MG63 (cell line): ENCODE data around the gene TOB1. TPM values are rescaled to one million over a fixed set of nuclear protein-coding genes. Genes with fewer than 3 reads are reported as not detected.
A peak's percentile ranks its signal among the peaks of the same experiment; 100 is the strongest.

Experiments used
- DNase-seq: peaks from one replicate; pipeline ENCODE4 v3.0.0-alpha.2; 2020
- H3K27me3 ChIP-seq: fragments of 250-450 bp; sonication (Bioruptor Pico); 2 replicates; pipeline ENCODE4 v1.5.1; 2020; ENCODE audit warnings: mild to moderate bottlenecking, moderate library complexity
- H3K36me3 ChIP-seq: fragments of 250-450 bp; sonication (Bioruptor Pico); 2 replicates; pipeline ENCODE4 v1.5.1; 2020; ENCODE audit warnings: mild to moderate bottlenecking, moderate library complexity
- H3K4me3 ChIP-seq: fragments of 250-450 bp; sonication (Bioruptor Pico); 2 replicates; pipeline ENCODE4 v1.5.1; 2020; ENCODE audit warnings: mild to moderate bottlenecking, moderate library complexity
- H3K9me3 ChIP-seq: fragments of 250-450 bp; sonication (Bioruptor Pico); 2 replicates; pipeline ENCODE4 v1.5.1; 2020; ENCODE audit warnings: mild to moderate bottlenecking, moderate library complexity
- total RNA-seq: library from RNA; depleted of rRNA; stranded (reverse); fragments of >200 nt; shearing (Covaris generic); gene quantifications from 2 replicates; pipeline ENCODE4 v1.2.3, GENCODE V29; 2014; ENCODE audit warnings: low replicate concordance; rRNA removed

TOB1 gene, protein sequence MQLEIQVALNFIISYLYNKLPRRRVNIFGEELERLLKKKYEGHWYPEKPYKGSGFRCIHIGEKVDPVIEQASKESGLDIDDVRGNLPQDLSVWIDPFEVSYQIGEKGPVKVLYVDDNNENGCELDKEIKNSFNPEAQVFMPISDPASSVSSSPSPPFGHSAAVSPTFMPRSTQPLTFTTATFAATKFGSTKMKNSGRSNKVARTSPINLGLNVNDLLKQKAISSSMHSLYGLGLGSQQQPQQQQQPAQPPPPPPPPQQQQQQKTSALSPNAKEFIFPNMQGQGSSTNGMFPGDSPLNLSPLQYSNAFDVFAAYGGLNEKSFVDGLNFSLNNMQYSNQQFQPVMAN
- total RNA-seq, result 16.0 and 17.5 TPM in 2 replicates

DNA sequence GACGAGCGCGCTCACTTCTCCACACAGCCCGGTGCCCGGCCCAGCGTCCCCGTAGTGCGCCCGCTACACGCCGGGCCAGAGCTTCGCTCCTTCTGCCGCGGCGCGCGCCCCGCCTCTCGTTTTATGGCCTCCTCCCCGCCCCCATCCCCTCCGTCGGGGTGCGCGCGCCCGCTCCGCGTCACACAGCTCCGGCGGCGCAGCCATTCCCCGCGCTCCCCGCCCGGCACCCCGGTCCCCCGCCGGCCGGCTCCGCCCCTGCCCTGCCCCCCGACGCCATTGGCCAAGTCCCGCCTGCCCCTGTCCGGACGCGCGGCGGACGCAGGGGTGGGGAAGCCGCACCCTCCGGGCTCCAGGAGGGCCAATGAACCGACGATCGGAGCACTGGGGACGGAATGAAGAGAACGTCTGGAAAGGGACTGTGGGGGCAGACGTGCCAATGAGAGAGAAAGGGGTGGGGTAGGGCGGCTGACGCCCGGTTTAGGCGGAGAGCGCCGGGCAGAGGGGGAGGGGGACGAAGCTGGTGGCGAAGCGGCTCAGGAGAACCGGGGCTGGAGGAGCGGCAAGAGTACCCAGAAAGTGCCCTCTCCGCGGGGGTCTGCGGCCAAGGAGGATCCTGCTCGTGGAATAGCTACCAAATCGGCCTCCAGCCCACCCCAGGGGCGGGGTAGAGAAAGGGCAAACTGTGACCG, at the start of gene TOB1:
TOB1 (minus strand) TSS at position 94 of the 689 bp plus-strand sequence. CDS start 2,337 bp downstream, outside the sequence.
- Histone ChIP-seq H3K27me3 (no peaks in the 10 kb centered on the region), H3K9me3 (no peaks in the 10 kb centered on the region), H3K36me3 (peaks cover 29% of the 10 kb centered on the region), H3K4me3 (peak within 1 kb of the TSS; percentile 64)
- DNase-seq, result peak; percentile 98

DNA sequence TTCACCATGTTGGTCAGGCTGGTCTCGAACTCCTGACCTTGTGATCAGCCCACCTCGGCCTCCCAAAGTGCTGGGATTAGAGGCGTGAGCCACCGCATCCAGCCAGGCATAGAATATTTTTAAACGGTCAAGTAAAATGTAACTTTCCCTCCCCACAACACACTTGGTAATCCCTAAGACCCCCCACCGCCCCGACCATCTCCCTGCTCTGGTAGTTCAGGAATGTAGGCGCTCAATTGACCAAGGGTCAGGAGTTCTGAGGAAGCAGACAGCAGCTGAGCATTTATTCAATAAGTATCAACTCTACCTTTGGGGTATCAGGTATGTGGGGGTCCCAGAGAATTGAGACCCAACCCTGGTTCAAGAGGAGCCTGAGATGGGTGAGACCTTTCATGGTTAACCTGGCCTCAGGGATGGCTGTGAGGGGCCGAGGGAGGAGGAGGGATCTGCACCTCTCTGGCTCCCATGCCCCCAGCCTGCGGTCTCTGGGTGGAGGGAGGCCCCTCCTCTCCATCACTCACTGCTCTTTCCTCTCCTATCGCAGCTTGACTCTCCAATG, 48.4 kb upstream of the TOB1 start:
- no peak overlapping the region for H3K4me3 ChIP-seq
- no peaks in the 10 kb centered on the region for H3K27me3 ChIP-seq
- no peaks in the 10 kb centered on the region for H3K9me3 ChIP-seq
- no peaks in the 10 kb centered on the region for H3K36me3 ChIP-seq
- no peak for DNase-seq

DNA sequence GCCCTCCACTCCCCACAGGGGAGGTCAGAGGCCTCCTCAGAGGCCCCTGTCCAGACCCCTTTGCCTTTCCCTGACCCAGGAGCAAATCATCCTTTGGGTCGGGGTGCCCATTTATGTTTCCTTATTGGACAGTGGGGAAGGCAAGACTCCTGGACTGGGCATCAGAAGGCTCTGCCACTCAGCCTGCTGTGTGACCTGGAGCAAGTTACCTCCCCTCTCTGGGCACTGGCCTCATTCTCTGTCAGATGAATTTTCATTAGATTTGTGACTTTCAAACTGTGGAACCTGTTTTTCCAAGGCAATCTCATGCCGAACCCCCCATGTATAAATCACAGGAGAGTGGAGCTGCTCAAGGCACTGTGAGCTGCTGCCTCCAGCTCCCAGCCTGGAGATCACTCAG, 47.0 kb upstream of the TOB1 start:
- H3K36me3 ChIP-seq, result no peaks in the 10 kb centered on the region
- H3K27me3 ChIP-seq, result no peaks in the 10 kb centered on the region
- no peak overlapping the region for H3K4me3 ChIP-seq
- H3K9me3 ChIP-seq, result no peaks in the 10 kb centered on the region
- DNase-seq, result no peak

DNA sequence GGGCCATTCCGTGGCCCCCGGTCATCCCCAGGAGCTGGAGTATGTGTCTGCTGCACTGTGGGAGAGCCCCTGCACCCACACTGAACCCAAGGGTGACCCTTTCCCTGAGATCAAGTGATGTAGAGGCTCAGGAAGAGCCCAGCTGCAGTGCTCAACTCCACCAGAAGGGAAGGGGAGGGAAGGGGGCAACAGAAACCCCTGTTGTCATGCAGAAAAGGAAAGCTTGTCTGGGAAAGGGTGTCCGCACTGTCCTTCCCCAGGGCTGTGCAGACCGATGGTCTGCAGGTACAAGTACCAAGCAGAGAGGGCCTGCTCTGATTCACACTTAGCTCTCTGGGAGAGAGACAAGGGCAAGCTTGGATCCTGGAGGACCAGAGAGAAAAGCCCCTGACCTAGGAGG, 45.7 kb upstream of the TOB1 start:
- no peak overlapping the region for H3K4me3 ChIP-seq
- DNase-seq, result no peak
- H3K27me3 ChIP-seq, result no peaks in the 10 kb centered on the region
- H3K9me3 ChIP-seq, result no peaks in the 10 kb centered on the region
- no peaks in the 10 kb centered on the region for H3K36me3 ChIP-seq

DNA sequence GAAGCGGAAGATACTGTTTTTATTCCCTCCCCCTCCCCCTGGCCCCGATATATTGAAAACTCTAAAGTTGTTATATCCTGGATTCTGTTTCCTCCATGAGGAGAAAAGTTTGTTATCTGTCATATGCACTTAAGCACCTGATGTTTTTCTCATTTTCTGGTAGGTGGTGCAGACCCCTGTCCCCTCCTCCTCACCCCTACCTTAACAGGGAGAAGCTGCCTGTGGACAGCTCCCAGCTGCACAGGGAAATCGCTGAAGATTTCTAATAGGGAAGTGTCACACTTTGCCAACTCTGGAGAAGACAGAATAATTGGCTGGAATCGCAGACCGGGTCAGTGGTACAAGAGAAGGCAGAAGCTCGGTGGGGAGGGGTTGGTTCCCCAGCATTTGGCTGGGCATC, 45.3 kb upstream of the TOB1 start:
- DNase-seq, result no peak
- H3K9me3 ChIP-seq, result no peaks in the 10 kb centered on the region
- no peak overlapping the region for H3K4me3 ChIP-seq
- no peaks in the 10 kb centered on the region for H3K36me3 ChIP-seq
- H3K27me3 ChIP-seq, result no peaks in the 10 kb centered on the region

DNA sequence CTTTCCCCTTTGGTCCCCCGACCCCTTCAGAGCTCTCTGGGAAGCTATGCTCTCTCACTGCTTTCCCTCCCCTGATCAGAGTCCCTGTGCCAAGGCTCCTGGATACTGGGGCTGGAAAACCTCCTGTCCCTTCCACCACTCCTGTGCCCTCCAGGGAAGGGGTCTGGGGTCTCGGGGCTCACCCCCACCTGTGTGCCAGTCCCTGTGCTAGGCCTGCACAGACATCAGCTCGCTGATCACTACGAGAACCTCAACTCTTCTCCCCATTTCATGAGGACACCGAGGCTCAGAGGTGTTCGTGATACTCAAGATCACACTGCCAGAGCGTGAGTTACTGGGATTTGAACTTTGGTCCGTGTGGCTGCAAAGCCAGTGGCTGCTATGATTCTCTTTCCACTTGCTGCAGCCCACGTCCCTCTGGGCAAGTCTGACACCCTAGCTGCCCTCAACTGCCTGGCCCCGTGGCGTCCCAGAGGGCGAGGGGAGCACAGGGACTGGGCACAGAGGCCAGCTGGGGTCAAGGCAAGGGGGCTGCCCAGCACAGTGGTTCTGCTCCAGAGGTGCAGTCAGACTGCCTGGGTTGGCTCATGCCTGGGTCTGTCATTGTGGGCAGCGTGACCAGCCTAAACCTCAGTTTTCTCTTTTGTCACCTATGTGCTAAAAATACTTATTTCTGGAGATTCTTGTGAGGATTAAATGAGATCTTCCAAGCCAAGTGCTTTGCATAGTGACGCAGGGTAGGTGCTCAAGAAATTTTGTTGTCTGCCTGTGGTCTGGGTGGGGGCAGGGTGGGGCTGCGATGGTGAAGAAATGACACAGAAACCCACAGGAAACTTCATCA, 43.8 kb upstream of the TOB1 start:
- Histone ChIP-seq H3K27me3 (no peaks in the 10 kb centered on the region), H3K36me3 (no peaks in the 10 kb centered on the region), H3K9me3 (no peaks in the 10 kb centered on the region), H3K4me3 (no peak overlapping the region)
- no peak for DNase-seq

DNA sequence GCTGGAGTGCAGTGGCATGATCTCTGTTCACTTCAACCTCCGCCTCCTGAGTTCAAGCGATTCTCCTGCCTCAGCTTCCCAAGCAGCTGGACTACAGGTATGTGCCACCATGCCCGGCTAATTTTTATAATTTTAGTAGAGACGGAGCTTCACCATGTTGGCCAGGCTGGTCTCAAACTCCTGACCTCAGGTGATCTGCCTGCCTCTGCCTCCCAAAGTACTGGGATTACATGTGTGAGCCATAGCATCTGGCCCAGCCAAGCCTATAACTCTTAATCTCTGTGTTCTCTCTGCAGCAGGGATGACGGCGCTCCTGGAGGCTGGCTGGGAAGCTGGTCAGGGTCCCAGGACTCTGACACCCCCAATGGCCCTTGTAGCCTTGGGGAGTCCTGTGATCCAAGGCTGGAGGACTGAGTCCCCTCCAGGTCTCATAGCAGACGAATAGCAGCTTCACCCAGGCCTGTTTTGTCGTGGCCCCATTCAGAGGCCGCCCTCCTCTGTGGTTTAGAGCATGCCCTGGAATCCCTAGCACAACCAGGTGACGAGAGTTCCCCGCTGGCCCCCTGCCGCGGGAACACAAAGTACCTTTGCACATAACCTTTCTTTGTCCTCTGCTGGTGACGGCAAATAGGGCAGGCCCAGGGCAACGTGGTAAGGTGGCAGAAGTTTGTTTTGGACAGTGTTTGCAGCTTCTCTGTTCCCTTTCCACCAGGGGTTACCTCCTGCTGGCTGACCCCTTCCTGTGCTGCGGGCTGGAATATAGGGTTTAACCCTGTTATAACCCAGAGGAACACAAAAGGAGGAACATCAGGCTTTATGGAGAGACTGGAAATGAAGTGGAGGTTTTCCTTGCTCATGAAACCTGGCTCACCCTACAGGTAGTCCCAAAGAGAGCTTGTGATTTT, 43.0 kb upstream of the TOB1 start:
- H3K4me3 ChIP-seq, result no peak overlapping the region
- H3K36me3 ChIP-seq, result no peaks in the 10 kb centered on the region
- no peaks in the 10 kb centered on the region for H3K27me3 ChIP-seq
- no peaks in the 10 kb centered on the region for H3K9me3 ChIP-seq
- DNase-seq, result no peak

DNA sequence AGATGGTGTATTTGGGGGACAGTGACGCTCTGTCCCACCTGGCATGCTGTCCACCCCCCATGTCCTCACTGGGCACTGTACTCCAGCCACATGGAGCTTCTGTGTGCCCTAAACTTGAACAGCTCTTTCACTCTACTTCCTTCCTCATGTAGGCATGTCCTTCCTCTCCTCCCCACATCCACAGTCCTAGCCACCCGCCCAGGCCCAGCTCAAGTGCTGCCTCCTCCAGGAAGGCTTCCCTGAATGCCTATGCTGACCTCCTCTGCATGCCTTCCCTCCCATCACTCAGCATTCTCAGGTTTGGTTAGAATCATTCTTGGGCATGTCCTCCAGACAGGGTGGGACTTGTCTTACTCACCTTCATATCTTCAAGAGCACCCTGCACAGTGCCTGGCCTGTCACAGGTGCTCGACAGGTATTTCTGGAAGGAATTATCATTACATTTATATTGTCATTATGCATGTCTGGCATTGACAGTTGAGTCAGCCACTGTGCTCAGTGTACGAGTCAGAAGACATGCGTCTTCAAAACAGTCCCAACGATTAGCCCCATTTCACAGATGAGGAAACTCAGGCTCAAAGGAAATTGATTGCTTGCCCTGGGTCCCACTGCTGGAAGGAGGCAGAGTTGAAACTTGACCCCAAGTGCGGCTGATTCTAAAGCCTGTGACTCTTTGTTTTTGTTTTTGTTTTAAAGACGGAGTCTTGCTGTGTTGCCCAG, 42.1 kb upstream of the TOB1 start:
- Histone ChIP-seq H3K9me3 (no peaks in the 10 kb centered on the region), H3K4me3 (no peak overlapping the region), H3K27me3 (no peaks in the 10 kb centered on the region), H3K36me3 (no peaks in the 10 kb centered on the region)
- no peak for DNase-seq

DNA sequence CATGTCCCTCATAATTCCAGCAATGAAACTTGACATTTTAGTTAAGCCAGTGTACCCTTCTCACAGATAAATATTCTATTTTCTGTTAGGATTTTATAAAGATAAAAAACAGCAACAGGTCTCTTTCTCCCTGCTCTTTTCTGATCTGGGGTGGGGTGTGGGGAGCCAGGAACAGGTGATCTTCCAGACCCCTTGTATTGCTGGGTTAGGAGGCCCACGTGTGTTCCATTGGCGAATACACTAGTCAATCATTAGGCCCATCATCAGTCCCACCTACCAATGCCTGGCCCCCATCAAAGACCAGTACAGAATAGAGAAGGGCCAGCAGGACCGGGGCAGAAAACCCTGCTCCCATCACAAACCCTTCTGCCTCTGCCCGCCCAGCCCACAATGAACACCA, 40.3 kb upstream of the TOB1 start:
- no peaks in the 10 kb centered on the region for H3K9me3 ChIP-seq
- no peak for DNase-seq
- no peaks in the 10 kb centered on the region for H3K27me3 ChIP-seq
- H3K36me3 ChIP-seq, result no peaks in the 10 kb centered on the region
- H3K4me3 ChIP-seq, result no peak overlapping the region

DNA sequence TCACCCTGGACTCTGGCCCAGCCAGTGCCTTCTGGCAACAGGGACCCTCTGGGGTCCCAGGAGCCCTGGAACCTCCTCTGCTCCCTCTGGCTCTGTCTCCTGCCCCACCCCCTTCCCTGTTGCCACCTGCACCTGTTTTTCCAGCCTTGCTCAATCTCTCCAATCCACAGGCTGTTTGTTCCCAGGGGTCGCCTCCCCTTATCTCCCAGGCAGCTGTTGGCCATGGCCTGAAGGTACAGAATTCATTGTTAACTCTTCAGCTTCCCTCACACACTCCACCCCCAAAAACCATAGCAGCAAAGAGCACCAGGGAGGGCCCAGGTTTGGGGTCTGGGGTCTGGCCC, 39.3 kb upstream of the TOB1 start:
- Histone ChIP-seq H3K4me3 (no peak overlapping the region), H3K27me3 (no peaks in the 10 kb centered on the region), H3K36me3 (no peaks in the 10 kb centered on the region), H3K9me3 (no peaks in the 10 kb centered on the region)
- DNase-seq, result no peak

DNA sequence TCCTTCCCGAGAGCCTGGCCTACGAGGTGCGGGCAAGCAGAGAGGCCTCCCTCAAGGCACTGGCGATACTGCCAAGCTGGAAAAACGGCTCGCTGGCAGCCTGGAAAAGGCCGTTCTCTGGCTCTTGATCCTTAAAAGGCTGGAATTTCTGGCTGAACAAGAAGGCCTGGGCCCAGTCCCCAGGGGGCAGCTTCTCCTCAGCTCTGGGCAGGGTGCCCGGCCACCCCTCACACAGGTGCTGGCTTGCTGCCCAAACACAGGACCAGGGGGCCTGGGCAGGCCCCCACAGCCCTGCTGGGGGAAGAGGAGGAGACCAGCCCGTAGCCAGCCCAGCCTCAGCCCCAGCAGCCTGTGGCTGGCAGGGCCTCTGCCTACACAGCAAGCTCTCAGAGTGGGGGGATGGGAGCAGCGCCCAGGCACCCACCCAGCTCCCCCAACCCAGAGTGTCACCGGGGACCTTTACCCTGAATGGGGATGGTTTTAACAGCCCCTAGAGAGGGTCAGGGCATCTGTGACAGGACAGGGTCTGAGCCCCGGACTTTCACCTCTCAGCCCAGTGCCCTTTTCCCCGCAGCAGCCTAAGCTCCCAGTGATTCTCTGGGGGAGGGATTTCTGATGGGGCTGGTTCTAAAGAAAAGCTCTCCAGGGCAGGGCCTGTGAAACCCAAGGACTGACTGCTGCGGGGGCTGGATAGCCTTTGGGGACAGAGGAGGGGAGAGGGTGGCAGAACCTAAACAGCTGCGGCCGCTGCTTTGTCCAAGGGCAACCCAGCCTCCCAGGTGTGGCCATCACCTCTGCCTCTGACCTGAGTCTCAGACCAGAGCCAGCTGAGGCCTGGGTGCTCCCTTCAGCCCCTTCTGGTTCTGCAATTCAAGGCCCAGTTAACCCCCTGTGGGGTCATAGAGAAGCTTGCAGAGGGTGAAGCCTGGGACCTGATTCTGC, 38.6 kb upstream of the TOB1 start:
- Histone ChIP-seq H3K27me3 (no peaks in the 10 kb centered on the region), H3K9me3 (no peaks in the 10 kb centered on the region), H3K36me3 (no peaks in the 10 kb centered on the region), H3K4me3 (no peak overlapping the region)
- peak; percentile 44 for DNase-seq

DNA sequence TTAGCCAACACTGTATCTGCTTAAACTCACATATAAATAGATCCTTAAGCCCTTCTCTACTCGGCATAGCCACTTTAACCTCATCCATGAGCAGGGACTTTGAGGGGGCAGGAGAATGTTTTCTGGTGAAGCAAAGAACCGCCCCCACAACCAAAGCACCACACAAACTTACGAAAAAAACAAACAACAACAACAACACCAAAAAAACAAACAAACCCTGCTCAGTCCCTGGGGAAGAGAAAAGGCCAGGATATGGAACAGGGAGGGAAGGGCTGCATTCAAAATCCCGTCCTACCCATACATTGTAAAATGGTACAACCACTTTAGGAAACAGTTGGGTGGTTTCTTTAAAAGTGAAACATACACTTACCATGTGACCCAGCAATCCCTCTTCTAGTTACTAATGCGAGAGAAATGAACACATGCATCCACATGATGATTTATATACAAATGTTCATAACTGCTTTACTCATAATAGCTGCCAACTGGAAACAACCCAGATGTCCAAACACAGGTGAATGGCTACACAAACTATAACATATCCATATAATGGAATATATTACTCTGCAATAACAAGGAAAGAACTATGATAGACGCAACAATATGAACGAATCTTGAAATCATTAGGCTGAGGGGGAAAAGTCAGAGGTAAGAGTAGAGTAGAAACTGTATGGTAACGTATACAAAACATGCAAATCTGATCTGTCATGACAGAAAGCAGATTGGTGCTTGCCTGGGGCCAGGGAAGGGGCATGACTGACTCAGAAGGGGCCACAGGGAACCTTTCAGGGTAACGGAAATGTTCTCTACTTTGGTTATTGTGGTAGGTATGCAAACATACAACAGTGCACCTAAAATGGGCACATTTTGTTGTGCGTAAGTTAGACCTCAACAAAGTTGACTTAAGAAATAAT, 37.7 kb upstream of the TOB1 start:
- H3K36me3 ChIP-seq, result no peaks in the 10 kb centered on the region
- no peaks in the 10 kb centered on the region for H3K27me3 ChIP-seq
- H3K9me3 ChIP-seq, result no peaks in the 10 kb centered on the region
- DNase-seq, result peak; percentile 28
- no peak overlapping the region for H3K4me3 ChIP-seq

DNA sequence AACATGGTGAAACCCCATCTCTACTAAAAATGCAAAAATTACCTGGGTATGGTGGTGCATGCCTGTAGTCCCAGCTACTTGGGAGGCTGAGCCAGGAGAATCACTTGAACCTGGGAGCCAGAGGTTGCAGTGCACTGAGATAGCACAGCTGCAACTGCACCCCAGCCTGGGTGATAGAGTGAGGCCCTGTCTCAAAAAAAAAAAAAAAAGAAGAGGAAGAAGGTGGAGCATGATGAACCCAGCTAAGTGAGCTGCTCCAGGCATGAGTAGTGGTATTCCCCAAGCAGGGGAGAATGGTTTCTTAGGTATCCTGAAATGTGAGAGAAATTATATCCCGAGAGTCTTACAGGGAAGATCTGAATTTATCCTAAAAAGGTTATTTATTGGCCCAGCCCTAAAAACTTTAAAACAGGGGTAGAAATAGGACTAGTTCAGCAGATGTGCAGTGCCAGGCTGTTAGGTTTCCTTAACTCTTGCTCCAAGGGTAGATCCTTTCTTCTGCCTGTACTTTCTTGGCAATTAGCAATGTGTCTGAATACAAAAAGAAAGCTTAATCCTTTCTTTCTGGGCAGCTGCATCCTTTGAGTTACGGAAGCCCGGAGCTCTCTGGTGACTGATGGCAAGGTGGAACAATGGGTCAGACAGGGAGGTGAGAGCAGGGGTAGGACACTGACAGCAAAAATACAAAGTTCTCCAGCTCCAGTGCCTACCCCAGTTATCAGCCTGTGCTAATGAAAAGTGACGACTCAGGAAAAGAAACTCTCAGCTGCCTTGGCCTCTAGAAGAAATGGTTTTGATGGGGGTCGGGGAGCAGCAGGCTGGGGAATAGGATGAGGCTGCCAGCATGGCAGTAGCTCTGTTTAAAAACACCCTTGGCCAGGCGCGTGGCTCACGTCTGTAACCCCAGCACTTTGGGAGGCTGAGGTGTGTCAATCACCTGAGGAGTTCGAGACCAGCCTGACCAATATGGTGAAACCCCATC, 36.5 kb upstream of the TOB1 start:
- H3K4me3 ChIP-seq, result no peak overlapping the region
- no peaks in the 10 kb centered on the region for H3K9me3 ChIP-seq
- DNase-seq, result no peak
- H3K27me3 ChIP-seq, result no peaks in the 10 kb centered on the region
- H3K36me3 ChIP-seq, result no peaks in the 10 kb centered on the region
